Activated CD8-positive, alpha-beta memory T cell treated with anti-CD3 and anti-CD28 coated beads, Interleukin-2, amount 50 U/mL, for 4 hours (primary cell): ENCODE measurements around the gene ARHGAP24.
"Not testable (repeated sequence)": the region's sequence is repeated elsewhere in the genome, so short reads cannot be mapped to it uniquely, and the experiment has no call there.

Experiments used
- DNase-seq: peaks from one replicate; pipeline ENCODE4 v3.0.0-alpha.2; 2020

Gene ARHGAP24

DNA sequence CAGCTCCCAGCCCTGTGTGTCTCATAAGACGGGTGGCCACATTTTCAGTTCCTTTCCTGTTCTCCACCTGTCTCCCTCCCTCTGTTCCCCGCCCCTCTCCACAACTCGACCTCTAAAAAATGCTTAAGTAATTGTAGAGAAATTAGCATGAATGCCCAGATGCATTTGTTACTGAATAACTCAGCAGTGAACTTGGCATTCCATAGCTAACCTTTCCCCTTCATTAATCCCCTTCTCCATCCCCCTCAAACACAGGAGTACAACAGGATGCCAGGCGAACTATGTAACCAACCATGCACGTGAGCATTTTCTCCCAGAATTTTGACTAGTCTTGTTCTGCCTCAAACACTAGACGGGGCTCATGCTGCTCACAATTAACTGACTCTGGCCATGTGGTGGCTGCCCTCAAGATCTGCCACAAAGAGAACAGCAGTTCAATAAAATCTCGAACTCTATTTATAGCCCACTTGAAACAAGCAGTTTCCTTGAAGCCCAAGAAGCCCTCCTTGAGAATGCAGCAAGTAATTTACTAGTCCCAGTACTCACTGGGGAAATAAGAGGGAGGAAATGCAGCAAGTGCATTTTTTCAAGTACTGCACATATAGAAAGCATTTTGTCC is 351.2 kb downstream of the ARHGAP24 start:
- no peak for DNase-seq

DNA sequence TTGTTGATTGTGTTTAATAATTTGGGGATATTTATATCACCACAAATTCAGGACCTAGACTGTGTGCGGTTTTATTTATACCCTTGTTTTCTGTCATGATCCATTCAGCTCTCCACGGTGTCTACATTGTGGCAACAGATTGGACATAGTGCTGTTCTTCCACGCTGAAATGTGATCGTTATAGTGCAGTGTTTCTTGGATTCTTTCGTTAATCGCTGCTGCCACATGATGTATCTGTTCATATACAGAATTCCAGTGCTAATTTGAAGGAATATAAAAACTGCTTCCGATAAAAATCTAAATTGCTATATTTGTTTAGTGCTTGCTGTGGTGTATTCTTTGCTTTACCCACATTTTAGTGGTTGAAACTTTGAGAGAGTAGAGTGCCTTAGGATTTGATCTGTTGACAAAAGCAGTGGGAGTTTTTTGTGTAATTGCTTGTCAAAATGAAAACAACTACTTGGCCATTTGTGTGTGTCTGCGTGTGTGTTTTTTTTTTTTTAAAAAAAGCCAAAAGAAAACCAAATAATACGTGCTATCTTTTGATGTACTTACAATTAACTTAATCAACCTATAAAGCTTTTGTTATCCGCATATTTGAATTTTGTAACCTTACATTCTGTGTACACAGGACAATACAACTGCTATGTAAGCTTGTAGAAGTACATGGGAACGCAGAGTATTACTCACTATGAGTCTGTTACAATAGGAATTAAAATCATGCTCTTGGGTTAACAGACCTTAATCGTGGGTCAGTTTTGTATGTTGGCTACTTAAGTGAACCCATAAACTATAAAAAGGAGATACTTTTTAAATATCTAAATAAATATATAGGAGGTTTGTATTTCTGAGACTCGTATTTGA is 353.3 kb downstream of the ARHGAP24 start:
- DNase-seq = no peak

DNA sequence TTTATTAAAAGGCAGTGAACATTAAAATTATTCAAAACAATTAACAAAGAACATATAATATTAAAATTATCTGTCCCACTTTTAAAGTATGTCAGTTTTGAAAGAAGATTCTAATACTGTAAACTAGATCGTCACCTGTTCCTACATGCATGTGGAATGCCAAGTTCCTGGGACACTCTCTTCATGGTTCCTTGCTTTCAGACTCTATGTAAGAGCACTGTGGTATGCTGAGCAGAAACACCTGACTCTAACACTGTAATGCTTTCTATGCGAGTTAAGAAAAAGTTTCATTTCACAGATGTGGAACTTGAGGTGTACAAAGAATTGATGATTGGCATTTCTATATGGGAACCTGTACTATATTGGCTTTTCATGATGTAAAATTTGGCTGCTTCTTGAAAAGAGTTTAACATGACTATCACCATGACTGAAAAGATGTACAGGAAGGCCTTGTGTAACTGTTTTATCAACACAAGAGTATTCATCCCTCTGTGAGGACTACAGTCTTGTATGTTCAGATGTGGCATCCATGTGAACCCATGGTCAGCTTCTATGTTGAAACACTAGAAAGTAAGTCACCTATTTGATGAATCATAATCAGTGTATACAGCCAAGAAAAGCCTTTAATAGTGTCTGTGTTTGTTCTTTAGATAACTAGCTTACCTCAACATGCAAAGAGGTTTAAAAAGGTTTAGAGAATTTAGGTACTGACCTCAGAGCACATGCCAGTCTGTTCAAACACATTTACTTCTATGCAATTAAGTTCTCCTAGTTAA is 354.5 kb downstream of the ARHGAP24 start:
- DNase-seq = no peak

DNA sequence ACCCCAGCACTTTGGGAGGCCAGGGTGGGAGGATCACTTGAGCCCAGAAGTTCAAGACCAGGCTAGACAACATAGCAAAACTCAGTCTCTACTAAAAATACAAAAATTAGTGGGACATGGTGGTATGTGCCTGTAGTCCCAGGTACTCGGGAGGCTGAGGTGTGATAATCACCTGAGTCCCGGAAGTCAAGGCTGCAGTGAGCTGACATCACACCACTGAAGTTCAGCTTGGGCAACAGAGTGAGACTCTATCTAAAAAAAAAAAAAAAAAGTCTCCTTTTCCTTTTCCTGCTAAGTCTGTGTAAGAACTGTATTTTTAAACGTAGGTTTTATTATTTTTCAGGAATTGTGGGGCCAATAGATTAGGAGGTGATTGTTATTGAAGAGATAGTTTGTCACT is 356.7 kb downstream of the ARHGAP24 start:
- no peak for DNase-seq

DNA sequence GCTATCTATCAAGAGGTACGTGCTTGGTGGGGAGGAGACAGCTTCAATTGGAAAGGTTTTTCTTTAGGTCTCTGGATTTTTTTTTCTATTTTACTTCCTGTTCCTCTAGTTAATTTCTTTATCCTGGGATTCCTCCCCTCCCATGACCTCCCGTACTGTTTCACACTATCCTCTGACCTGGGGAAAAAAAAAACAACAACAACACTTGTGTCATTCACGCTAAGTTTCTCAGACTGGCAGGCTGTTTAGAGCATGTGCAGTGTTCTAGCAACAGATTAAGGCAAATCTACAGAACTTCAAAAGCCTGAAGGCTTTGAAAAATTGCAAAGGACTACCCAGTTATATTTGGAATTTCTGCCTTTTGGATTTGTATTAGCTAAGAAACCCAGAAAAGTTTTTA is 358.4 kb downstream of the ARHGAP24 start:
- no peak for DNase-seq

DNA sequence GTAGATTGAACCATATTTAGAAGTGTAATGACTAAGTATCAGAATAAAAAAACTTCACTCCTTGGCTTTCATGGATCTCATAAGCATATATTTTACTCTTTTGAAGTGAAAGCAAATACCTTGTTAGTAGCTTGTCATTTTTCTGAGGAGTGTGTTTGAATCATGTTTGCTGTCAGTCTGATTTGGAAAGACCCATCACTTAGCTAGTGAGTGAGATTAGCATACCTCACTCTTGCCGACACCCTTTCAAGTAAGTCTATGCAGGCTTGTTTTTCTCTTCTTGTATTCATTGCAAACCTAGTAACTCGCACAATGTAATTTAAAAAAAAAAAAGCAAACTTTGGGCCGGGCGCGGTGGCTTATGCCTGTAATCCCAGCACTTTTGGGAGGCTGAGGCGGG is 360.0 kb downstream of the ARHGAP24 start:
- DNase-seq = no peak

DNA sequence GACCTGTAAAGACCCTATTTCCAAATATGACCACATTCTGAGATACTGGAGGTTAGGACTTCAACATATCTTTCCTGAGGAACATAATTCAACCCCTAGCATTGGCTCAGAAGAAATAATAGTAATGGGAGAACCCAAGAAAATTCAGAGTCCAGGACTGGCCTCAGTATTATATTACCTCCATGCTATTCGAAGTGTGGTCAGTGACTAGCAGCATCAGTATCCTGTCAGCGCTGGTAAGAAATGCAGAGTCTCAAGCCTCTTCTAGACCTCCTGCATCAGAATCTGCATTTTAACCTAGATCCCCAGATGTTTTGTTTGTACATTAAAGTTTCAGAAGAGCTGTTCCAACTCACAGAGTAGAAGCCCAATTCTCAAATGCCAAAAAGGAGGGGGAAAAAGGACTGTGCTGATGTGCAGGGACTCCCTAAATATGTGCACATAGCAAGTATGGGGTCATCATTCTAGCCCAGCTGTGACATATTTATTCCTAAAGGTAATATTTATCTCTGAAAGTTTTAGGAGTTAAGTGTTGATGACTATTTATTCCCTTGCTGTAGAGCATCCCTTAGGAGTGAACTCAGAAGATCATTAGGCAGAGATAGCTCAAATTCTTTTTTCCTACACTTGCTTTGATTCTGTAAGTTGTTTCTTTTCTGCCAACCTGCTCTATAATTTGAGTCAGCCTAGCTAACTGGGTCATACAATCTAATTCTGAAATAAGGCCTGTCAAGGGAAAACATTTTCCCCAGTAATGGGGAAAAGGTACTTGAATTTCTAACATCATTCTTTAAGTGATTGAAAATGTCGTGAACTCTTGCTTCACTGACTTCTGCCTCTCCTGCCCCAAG is 361.9 kb downstream of the ARHGAP24 start:
- no peak for DNase-seq

DNA sequence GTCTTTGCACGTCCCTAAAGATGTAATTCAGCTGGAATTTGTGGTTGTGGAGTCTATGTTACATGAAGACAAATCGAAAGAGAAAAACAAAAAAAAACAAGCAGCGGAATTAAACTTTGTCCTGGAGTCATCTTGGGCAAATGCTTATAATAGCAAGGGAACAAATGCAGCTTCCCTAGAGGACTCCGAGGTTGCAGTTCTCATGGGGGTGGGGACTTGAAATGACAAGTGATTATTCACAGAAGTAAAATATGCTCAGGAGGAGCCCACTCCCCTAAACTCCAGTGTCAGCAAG is 362.4 kb downstream of the ARHGAP24 start:
- no peak for DNase-seq

DNA sequence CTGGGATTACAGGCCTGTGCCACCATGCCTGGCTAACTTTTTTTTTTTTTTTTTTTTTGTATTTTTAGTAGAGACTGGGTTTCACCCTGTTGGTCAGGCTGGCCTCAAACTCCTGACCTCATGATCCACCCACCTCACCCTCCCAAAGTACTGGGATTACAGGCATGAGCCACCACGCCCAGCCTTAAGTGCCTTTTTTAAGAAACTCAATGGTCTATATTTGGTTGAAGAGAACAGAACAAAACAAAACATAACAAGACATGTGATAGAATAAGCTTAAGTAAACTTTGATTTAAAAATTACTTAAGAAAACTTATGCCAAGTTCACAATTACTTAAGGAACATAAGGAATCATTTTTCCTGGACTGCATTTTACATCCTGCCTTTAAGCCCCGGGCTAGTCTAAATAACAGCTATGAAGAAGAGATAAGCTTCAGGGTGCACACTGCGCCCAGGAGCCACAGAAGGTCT is 365.1 kb downstream of the ARHGAP24 start:
- not testable (repeated sequence) for DNase-seq

DNA sequence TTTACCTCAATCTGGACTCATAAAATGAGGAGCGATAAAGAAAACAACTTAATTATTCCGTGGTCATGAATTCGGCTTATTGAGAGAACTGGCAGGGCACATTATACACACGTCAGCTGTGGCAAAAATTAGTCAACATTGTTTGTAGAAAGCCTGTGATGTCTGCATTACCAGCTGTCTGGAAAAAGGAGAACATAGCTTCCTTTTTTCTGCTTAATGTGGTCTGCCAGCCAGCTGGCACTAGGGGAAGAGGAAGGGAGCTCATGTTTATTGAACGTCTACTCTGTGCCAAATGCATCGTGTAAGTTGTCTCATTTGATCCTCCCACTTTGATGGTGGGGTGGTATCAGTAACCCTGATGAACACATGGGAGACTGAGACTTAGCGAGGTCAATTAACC is 367.6 kb downstream of the ARHGAP24 start:
- DNase-seq = no peak

DNA sequence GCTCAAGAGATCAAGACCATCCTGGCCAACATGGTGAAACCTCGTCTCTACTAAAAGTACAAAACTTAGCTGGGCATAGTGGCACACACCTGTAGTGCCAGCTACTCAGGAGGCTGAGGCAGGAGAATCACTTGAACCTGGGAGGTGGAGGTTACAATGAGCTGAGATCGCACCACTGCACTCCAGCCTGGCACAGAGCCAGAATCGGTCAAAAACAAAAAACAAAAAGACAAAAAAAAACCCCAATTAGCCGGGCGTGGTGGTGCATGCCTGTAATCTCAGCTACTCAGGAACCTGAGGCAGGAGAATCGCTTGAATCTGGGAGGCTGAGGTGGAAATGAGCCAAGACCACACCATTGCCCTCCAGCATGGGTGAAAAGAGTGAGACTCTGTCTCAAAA is 378.8 kb downstream of the ARHGAP24 start:
- DNase-seq = not testable (repeated sequence)

DNA sequence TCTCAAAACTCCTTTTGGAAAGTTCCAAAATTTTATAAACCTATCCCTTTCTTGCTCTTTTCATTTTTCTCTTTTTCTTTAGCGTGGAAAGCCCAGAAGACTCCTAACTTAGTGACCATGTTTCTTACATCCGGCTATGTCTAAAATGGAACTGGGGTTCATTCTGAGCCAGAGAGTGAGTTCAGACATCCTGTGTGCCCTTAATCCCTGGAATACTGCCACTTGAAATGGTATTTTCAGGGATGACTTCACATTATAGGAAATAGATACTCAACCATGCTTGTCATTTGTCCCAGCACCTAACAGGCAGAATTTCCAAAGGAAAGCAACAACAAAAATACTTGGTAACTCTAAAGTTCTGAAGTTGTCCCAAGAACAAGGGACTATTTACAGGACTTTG is 379.6 kb downstream of the ARHGAP24 start:
- DNase-seq = no peak

DNA sequence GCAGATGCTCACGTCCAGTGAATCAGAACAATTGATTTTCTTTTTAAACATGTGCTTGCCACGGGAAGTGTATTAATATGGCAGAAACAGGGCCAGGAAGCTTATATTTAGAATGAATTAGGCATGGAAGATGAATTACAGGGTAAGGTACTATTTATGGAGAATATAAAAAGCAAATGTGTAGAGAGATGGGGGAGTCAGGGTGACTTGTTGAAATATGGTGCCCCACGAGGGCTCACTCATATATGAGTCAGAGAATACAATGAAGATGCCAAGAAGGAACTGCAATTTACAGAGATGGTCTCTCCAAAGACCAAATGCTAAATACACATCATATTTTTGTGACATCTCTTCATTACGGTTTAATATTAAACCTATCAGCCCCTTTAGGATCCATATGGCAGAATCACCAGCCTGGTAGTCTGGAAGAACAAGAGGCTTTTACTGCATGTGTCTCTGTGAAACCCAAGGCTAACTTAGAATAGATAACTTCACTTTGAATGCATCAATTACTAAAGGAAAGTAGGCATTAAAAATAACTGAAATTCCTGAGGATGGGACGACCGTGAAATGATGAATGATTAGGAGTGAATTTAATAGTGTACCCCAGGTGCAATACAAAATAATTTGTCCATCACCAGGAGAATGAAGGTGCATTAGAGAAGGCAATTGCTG is 385.3 kb downstream of the ARHGAP24 start:
- DNase-seq = no peak

DNA sequence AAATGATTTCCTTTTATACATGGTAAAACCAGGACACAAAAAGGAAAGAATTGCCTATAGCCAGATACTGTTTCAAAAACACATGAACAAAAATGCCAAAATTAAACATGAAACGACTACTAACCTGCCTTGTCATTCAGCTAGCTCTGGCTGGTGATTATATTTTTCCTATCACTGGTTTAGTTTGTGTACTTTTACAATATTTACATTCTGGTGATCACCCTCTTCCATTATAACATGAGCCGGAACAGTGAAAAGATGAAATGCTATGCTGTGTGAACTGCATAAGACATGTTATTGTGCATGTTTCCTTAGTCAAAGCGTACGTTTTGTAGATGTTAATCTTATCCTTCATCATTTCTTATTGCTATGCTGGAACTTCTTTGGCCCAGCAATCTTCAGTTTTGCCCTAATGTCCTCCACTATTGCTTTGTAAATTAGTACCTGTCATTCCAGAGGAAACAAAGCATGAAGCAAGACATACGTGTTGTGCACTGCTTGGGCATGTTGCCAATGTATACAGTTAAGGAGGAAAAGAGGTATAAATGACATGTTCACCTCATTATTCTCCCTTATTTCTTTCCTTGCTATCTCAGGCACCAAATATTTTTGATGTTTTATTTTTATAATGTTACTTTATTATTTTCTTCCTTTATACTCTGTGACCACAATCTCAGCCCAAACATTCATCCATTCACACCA is 386.3 kb downstream of the ARHGAP24 start:
- DNase-seq = no peak

DNA sequence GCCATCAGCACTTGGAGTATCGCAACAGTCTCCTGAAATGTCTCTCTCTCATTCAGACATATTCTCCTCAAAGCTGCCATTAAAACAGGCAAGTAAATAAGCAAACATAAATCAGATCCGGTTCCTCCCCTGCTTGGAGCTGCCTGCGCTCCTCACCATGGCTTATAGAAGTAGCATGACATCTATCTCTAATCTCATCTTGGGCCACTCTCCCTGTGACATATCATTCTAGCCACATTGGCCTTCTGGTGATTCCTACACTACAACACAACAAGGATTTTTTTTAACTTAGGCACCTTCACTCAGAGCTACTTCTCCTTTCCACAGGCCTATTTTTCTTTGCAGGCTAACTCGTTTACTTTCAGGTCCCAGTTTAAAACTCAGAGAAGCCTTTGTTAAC is 387.9 kb downstream of the ARHGAP24 start:
- no peak for DNase-seq

DNA sequence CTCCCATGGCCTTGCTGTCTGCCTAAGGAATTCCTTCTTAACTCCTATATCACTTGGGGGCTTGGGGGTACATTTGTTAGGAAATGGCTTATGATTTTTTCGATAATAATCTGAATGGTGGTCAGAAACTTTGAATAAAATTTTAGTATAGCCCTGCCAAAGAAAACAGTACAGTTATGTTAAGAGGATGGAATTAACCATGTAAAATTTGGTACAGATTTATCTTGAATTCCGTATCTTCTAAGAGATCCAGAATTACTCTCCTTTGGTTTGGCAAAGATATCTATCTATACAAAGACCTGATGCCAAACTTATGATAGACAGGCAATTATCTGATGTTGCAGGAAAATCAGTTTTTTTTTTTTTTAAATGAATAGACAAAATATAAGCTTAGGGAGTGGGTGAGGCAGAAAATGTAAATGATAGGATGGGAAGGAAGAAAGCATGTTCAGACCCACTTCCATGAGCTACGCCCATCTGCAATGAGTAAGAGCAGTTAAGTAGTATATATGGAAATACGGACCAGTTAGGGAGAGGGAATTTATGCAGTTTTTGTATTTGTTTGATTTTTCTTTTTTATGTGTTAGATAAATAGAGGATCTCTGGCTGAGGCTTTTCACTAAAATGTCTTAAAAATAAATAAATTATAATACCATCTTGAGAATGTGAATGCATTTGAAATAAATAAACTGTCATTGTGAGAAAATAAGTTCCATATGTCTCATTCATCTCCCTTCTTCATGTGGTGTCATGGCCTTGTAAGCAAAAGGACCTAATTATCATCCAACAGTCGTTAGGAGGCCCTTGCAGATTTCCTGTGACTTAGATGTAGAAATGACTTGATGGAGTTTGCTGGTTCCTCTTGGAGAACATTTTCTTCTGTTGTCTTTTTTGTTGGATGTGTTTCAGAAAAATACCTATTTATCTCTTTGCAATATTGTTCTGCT is 389.6 kb downstream of the ARHGAP24 start:
- DNase-seq = no peak

DNA sequence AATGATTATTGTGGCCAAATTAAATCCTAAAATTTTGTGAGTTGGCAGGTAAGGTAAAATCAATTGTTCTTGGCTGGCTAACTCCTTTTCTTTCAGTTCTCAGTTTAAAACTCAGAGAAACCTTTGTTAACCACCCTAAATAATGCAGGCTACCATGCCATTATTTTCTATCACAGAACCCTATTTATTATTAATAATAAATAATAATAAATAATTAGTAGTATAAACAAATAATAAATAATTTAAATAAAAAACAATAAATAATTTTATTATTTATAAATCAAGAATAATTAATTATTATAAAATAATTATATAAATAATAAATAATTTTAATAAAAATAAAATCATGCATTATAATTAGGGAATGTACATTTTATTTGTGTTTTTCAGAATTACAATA is 390.3 kb downstream of the ARHGAP24 start:
- no peak for DNase-seq

DNA sequence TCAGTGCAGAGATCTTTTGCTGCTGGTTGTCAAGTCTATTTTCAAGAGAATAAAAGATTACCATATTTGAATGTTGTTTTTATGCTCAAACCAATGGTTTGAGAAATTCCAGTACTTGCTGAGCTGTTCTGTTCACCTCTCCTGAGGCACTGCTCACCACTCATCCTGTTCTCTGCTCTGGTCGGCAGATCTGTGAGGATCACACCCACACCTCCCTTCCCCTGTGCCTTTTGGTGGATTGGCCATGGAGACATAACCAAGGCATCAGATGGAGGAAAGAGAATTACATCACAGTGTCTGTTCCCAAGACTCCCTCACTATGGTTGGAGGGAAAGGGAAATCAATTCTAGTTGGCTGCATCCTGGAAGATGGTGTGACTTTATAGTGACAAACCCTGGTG is 391.6 kb downstream of the ARHGAP24 start:
- no peak for DNase-seq

DNA sequence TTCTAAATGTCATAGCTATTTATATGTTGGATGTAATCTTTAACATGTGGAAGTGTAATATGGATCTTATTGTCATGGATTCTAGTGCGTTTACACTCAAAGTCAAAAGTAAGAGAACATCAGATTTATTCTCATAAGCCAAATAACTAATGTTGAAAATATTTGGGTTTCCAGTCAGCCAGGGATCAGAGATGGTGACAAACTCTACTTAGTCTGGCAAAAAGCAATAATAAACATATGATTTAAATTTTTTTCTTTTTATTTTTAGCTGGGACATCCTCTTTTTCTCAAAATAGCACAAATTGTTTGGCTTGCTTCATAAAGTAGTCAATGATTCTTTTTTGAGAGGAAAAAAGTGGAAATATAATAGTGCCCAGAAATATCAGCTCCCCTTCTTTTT is 392.3 kb downstream of the ARHGAP24 start:
- DNase-seq = no peak

DNA sequence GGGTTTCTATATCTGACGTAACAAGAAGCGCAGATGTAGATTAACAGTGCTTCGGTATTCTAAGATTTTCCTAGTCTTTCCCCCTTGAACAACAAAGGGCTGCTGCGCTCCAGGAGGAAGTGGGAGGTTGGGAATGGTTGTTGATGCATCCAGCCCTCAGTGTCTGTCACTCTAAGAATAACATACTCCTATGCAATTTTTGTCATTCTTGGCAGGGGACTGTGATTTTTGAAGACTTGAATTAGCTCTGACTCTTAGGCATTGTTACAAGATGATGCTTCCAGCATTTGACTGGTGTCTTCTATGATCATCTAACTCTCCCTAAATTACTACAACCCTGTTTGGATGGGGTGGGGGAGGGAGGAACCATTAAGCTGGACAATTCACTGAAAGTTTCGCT is 394.2 kb downstream of the ARHGAP24 start:
- DNase-seq = no peak
